NCI-H82 treated with DMSO at 0.1 percent for 48 hours (cell line): ENCODE data around the gene BANF1.
A peak's percentile ranks its signal among the peaks of the same experiment; 100 is the strongest.

ENCODE experiments used
- DNase-seq: peaks from one replicate; lab custom pipeline; 2025; ENCODE audit not compliant: unreplicated experiment; lab: John Stamatoyannopoulos, UW

BANF1 gene

DNA sequence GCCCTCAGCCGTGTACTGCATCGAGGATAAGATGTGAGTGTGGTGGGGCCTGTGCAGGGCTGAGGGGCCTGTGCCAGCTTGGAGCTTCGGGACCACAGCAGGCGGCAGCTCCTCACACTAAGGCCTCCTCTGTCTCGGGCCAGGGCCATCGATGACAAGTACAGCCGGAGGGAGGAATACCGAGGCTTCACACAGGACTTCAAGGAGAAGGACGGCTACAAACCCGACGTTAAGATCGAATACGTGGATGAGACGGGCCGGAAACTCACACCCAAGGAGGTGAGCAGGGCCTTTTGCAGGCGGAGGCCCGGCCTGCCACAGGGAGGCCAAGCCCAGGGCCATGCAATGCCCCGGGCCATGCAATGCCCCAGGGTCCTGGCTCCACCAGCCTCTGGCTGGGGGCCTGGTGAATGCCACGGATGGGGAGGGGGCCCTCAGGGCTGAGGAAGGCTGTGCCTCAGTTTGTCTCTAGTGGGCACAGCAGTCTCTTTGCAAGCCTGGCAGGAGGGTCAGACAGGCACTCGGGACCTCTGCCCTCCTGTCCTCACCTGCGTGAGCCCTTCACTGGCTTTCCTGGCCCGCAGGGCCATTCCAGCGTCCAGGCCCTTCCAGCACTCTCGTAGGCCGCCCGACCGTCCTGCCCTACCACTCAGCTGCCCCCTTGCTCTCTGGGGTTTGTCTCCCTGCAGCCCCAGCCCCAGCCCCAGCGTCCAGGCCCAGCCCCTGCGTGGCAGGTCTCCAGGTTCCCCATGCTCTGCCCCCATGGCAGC is 24.5 kb upstream of the BANF1 start:
- DNase-seq, result no peak

DNA sequence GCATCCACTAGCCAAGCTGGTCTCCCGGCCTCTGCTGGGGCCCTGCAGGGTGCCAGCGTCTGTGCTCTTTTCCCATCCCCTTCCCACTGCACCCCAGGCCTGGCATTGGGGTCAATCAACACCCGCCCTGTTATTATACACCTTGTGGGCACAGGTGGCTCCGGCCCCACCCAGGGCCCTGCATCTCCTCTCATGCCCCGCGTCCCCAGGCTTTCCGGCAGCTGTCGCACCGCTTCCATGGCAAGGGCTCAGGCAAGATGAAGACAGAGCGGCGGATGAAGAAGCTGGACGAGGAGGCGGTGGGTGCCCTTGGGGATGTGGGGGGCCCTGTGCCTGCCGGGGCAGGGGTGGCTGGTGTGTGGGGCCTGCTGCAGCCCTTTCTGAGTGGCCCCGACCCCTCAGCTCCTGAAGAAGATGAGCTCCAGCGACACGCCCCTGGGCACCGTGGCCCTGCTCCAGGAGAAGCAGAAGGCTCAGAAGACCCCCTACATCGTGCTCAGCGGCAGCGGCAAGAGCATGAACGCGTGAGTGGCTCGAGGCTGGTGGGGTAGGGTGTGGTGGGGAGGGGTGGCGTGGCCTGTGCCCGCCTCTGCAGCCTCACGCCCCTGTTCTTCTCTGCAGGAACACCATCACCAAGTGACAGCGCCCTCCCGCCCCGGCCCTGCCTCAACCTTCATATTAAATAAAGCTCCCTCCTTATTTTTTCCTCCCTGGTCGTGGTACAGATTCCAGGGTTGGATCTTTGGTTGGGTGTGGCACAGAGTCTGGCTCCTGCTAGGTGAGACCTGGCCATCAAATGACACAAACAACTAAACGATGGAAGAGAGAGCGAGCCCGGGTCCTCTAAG is 23.7 kb upstream of the BANF1 start:
- DNase-seq, result no peak

GRCh38 chr11:65979261-65979759 is 23.0 kb upstream of the BANF1 start:
- no peak for DNase-seq

DNA sequence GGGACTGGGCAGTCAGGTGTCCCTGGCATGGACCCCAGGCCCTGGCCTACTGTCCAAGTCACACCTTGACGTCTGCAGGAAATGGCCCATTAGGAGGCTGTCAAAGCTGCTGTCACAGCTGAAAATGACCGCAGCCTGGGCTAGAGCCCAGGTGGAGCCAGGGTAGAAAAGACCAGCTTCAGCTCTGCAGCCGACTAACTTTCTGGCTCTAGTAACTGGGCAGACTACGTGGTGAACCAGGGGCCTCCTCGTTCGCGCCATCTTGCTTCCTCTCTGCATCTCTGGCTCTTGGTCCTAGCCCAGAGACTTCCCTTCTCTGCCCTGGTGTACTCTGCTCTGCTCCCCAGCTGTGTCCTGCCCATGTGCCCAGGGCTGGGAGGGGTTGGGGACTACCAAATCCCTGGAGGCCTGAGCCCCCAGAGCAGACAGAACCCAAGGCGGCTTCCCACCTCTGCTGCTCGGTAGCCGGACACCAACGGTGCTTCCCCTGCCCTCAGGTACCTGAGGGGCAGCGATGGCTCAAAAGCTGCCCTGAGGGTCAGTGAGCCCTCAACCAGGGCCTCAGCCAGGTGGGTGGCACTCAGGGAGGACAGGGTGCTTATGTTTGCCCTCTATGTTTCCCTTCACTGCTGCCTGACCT is 21.1 kb upstream of the BANF1 start:
- no peak for DNase-seq

DNA sequence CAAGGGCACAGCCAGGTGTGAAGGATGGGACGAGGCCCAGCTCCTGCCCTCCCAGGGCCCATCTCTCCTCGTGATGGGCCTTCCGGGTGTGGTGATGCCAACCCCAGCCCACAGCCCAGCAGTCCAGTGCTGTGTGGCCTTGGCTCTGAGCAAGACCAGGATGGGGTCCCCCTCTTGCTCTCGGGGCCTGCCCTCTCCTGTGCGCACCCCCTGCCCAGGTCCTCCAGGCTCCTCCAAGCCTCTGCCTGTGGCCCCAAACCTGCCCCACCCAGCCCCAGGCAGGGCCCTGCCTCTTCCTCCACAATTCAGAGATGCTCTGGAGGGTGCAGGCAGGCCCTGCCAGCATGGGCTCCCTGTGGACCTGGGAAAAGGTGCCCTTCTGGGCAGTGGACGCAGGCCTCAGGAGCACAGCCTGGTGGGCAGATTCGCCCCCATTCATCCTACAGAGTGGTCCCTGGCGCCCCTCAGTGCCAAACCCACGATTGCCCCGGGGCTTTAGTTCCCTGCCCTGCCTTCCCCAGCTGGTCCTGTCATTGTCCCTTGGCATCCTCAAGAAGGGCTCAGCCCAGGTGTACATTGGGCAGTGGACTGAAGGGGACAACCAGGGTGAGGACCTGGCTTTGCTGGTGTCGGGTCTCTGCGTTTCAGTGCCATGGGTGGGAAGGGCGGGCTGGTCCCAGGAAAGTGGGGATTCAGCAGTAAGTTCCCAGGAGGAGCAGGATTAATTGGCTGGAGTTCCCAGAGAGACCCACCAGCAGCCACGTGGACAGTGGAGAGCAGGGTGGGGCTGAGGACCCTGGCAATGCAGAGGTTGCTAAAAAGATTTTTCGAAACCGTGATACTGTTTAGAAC is 20.1 kb upstream of the BANF1 start:
- DNase-seq, result no peak

- no peak for DNase-seq
Measured at GRCh38 chr11:65982824-65983588, 19.3 kb upstream of the BANF1 start.

DNA sequence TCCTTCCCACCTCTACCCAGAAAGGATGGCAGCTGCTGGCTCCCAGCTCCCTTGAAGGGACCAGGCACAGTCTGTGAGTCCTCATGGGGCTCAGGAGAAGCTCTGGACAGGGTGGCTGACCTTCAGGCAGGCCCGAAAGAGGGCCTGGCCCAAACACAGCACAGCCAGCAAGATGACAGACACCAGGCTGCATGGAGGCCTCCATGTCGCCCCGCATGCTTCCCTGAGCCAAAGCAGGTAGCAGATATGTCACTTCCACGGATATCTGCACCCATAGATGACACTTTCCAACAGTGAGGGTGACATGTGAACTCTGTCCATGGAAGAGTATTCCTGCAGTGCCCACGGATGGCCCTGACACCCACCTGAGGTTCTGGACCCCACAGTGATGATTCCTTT is 18.7 kb upstream of the BANF1 start:
- no peak for DNase-seq

DNA sequence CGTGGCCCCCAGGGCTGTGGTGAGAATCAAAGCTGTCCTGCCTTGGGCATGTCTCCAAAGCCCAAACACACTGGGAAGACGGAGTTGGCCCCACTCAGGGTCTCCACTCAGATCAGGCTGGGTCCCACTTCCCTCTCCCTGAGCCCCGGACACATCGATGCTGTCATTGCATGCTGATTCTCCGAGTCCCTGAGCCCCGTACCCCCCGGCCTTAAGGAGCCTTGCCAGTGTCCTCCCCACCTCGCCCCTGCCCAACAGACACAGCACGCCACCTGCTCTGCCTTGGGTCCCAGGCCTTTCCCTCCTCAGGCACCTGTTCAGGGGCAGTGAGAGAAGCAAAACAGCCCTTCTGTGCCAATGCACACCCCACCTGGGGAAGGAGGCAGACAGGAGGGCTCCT is 15.0 kb upstream of the BANF1 start:
- no peak for DNase-seq

- peak; percentile 78 for DNase-seq
Measured at GRCh38 chr11:65988791-65989592, 13.3 kb upstream of the BANF1 start.

DNA sequence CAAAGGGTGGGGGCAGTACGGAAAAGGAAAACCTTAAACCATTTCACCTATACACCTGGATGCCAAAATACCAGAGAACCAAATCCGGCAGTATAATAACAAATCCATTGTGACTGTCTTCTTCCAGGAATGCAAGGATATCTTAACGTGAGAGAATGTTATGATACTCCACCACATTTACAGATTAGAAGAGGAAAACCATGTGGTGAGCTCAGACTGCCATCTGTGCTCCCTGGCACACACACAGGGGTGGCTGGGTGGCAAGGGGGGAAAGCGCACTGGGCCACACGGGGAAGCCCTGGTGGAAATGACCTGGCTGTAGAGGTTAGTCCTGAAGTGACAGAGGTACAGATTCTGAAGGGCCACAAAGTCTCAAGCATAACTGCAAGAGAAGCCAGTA is 10.2 kb upstream of the BANF1 start:
- DNase-seq, result no peak

DNA sequence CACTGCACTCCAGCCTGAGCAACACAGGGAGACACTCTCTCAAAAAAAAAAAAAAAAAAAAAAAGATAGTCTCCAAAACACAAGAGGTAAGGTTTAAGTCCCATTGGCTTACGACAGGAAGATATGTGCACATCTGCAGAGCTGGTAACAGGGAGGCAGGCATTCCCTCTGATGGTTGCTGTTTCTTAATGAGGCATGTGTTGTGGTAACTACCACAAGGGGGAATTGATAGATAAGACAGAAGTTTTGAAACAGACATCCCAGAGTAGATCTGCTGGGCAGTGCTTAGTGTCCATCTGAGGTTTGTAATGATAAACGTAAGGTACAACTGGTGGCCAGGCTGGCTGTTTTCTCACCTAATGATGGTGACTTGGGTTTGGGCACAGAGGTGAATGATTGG is 5.0 kb upstream of the BANF1 start:
- DNase-seq, result no peak

- no peak for DNase-seq
Measured at GRCh38 chr11:66002648-66003225, 434 bp downstream of the BANF1 start.

- no peak for DNase-seq
Measured at GRCh38 chr11:66003291-66003690, 988 bp downstream of the BANF1 start.

DNA sequence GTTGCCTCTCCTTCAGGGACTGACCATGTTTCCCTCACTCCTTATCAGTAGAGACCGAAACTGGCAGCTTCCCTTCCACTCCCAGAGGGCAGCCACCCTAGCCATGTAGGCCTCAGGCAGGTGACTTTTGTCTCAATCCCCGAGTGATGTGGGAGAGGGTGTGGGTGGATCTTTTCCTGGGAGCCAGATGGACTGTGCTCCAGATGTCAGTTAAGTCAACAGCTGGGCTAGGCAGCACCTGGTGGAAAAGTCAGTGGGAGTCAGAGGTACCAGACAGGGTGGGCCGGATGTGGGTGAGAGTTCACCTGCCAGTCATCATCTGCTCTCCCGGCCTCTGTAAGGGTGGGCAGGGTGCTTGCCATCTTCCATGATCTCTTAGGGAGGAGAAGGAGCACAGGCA is 1.9 kb downstream of the BANF1 start:
- no peak for DNase-seq

- DNase-seq, result no peak
Measured at GRCh38 chr11:66006134-66006890, 4.0 kb downstream of the BANF1 start.

DNA sequence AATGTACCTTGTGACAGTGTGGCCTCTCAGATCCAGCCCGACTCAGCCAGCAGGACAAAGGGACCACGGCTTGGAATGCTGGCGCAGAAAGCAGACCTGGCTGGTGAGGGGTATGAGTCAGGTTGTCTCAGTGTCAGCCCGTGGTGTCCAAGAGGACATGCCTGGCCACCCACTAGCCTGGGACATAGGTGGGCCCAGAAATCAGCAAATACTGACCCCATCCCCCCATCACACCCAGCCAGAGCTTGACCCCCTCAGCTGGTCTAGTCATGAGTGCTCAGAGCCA is 4.5 kb downstream of the BANF1 start:
- DNase-seq, result no peak

GRCh38 chr11:66007201-66007634 is 4.9 kb downstream of the BANF1 start:
- DNase-seq, result peak; percentile 5

GRCh38 chr11:66008095-66008467 is 5.8 kb downstream of the BANF1 start:
- no peak for DNase-seq
